Activated CD4-positive, alpha-beta T cell treated with anti-CD3 and anti-CD28 coated beads for 36 hours (primary cell): Measurements from ENCODE around the gene CDH2. TPM values are rescaled to one million over a fixed set of nuclear protein-coding genes. Genes with fewer than 3 reads are reported as not detected.

Experiments used
- ATAC-seq: fragments of 200-7000 bp; cut with Tn5 transposase; one replicate; pipeline ENCODE4 v1.10.0; 2021; ENCODE audit warnings: mild to moderate bottlenecking, moderate library complexity
- CTCF ChIA-PET: fragments of 350-600 bp; sonication (Branson Sonifier 250); formaldehyde crosslinking; loops from one replicate; lab custom pipeline; 2021; ENCODE audit warnings: antibody characterized with exemption; lab: Charles Lee
- POLR2A ChIA-PET: fragments of 350-600 bp; sonication (Branson Sonifier 250); formaldehyde crosslinking; loops from one replicate; lab custom pipeline; 2021; ENCODE audit warnings: antibody characterized with exemption, inconsistent platforms; lab: Charles Lee
- DNase-seq: peaks from one replicate; pipeline ENCODE4 v3.0.0-alpha.2; 2020
- H3K27ac Mint-ChIP-seq: one replicate; pipeline ENCODE4 v1.8.0; 2021; ENCODE audit warnings: mixed read lengths
- H3K27me3 Mint-ChIP-seq: one replicate; pipeline ENCODE4 v1.8.0; 2021; ENCODE audit warnings: mixed read lengths
- H3K36me3 Mint-ChIP-seq: one replicate; pipeline ENCODE4 v1.8.0; 2021; ENCODE audit warnings: low read depth, mixed read lengths
- H3K4me1 Mint-ChIP-seq: one replicate; pipeline ENCODE4 v1.8.0; 2021; ENCODE audit warnings: mixed read lengths
- H3K4me3 Mint-ChIP-seq: one replicate; pipeline ENCODE4 v1.8.0; 2021; ENCODE audit warnings: mild to moderate bottlenecking, moderate library complexity, mixed read lengths
- H3K9me3 Mint-ChIP-seq: one replicate; pipeline ENCODE4 v1.8.0; 2021; ENCODE audit warnings: low read depth, mixed read lengths
- intact Hi-C, 2 experiments: fragments of 100-400 bp; cut with DNase I in 1 of 2; cut with micrococcal nuclease in 1 of 2; formaldehyde crosslinking; loops; one replicate each; pipeline versions ENCODE4 v1.14.2 to v1.15.1; 2022 to 2024; cut with DNase I, micrococcal nuclease
- total RNA-seq, 2 experiments: library from RNA; stranded (reverse); gene quantifications; one replicate each; pipeline ENCODE4 v1.2.3, GENCODE V29; 2021

CDH2 gene
- total RNA-seq, 2 experiments from 2014 or later, result not detected

GRCh38 chr18:28163201-28163775 lies 13.6 kb downstream of the CDH2 start:
- CTCF ChIA-PET, result no interaction called here
- H3K4me3 Mint-ChIP-seq, result no peak overlapping the region
- no peak overlapping the region for H3K27ac Mint-ChIP-seq
- no peaks in the 10 kb centered on the region for H3K27me3 Mint-ChIP-seq
- H3K36me3 Mint-ChIP-seq, result no peaks in the 10 kb centered on the region
- DNase-seq (no peak), ATAC-seq (no peak)
- H3K9me3 Mint-ChIP-seq, result no peaks in the 10 kb centered on the region
- intact Hi-C loops, result no loop called here
- POLR2A ChIA-PET, result no interaction called here
- no peaks in the 10 kb centered on the region for H3K4me1 Mint-ChIP-seq

GRCh38 chr18:28161608-28162599 lies 15.0 kb downstream of the CDH2 start:
- H3K27ac Mint-ChIP-seq, result no peak overlapping the region
- POLR2A ChIA-PET, result no interaction called here

GRCh38 chr18:28159055-28159454 lies 17.9 kb downstream of the CDH2 start:
- CTCF ChIA-PET, result no interaction called here
- intact Hi-C loops, result no loop called here
- POLR2A ChIA-PET, result no interaction called here
- Mint-ChIP-seq H3K9me3 (peaks cover 3% of the 10 kb centered on the region), H3K27me3 (no peaks in the 10 kb centered on the region), H3K36me3 (no peaks in the 10 kb centered on the region), H3K27ac (no peak overlapping the region), H3K4me3 (no peak overlapping the region), H3K4me1 (no peaks in the 10 kb centered on the region)
- ATAC-seq (no peak), DNase-seq (no peak)

More at GRCh38 chr18:28161608-28162599, 15.0 kb downstream of the CDH2 start:
- intact Hi-C loops, result no loop called here
- DNase-seq, result no peak
- Mint-ChIP-seq H3K9me3 (no peaks in the 10 kb centered on the region), H3K36me3 (no peaks in the 10 kb centered on the region), H3K27me3 (no peaks in the 10 kb centered on the region), H3K4me1 (no peaks in the 10 kb centered on the region), H3K4me3 (no peak overlapping the region)
- ATAC-seq, result no peak
- CTCF ChIA-PET, result no interaction called here

- Mint-ChIP-seq H3K27me3 (no peaks in the 10 kb centered on the region), H3K36me3 (no peaks in the 10 kb centered on the region), H3K27ac (no peak overlapping the region), H3K4me3 (no peak overlapping the region), H3K4me1 (no peaks in the 10 kb centered on the region), H3K9me3 (peaks cover 3% of the 10 kb centered on the region)
- ChIA-PET POLR2A (no interaction called here), CTCF (no interaction called here)
- intact Hi-C loops, result no loop called here
- ATAC-seq, result no peak
- no peak for DNase-seq
Observed at GRCh38 chr18:28158083-28158581, 18.8 kb downstream of the CDH2 start.

GRCh38 chr18:28153485-28154065 lies 23.4 kb downstream of the CDH2 start:
- DNase-seq (no peak), ATAC-seq (no peak)
- no peaks in the 10 kb centered on the region for H3K27me3 Mint-ChIP-seq
- ChIA-PET POLR2A (no interaction called here), CTCF (no interaction called here)
- H3K4me3 Mint-ChIP-seq, result no peak overlapping the region
- peaks cover 3% of the 10 kb centered on the region for H3K9me3 Mint-ChIP-seq
- intact Hi-C loops, result no loop called here
- no peak overlapping the region for H3K27ac Mint-ChIP-seq
- no peaks in the 10 kb centered on the region for H3K4me1 Mint-ChIP-seq
- H3K36me3 Mint-ChIP-seq, result no peaks in the 10 kb centered on the region

- H3K4me3 Mint-ChIP-seq, result no peak overlapping the region
- ATAC-seq (no peak), DNase-seq (no peak)
- H3K27ac Mint-ChIP-seq, result no peak overlapping the region
- ChIA-PET POLR2A (no interaction called here), CTCF (no interaction called here)
- no peaks in the 10 kb centered on the region for H3K36me3 Mint-ChIP-seq
- H3K4me1 Mint-ChIP-seq, result no peaks in the 10 kb centered on the region
- H3K27me3 Mint-ChIP-seq, result no peaks in the 10 kb centered on the region
- intact Hi-C loops, result no loop called here
- H3K9me3 Mint-ChIP-seq, result peaks cover 3% of the 10 kb centered on the region
Observed at GRCh38 chr18:28152754-28153153, 24.2 kb downstream of the CDH2 start.

- H3K27ac Mint-ChIP-seq, result no peak overlapping the region
- H3K27me3 Mint-ChIP-seq, result no peaks in the 10 kb centered on the region
- no peak overlapping the region for H3K4me3 Mint-ChIP-seq
- ATAC-seq, result no peak
- H3K4me1 Mint-ChIP-seq, result no peaks in the 10 kb centered on the region
- ChIA-PET CTCF (no interaction called here), POLR2A (no interaction called here)
- no peaks in the 10 kb centered on the region for H3K36me3 Mint-ChIP-seq
- peaks cover 3% of the 10 kb centered on the region for H3K9me3 Mint-ChIP-seq
- intact Hi-C loops, result no loop called here
- no peak for DNase-seq
Observed at GRCh38 chr18:28152354-28152753, 24.6 kb downstream of the CDH2 start.

GRCh38 chr18:28151434-28151833 lies 25.5 kb downstream of the CDH2 start:
- Mint-ChIP-seq H3K9me3 (peaks cover 3% of the 10 kb centered on the region), H3K36me3 (no peaks in the 10 kb centered on the region), H3K27ac (no peak overlapping the region), H3K27me3 (no peaks in the 10 kb centered on the region), H3K4me1 (no peaks in the 10 kb centered on the region), H3K4me3 (no peak overlapping the region)
- ChIA-PET POLR2A (no interaction called here), CTCF (no interaction called here)
- DNase-seq (no peak), ATAC-seq (no peak)
- intact Hi-C loops, result no loop called here

GRCh38 chr18:28150925-28151324 lies 26.0 kb downstream of the CDH2 start:
- Mint-ChIP-seq H3K27me3 (no peaks in the 10 kb centered on the region), H3K4me3 (no peak overlapping the region), H3K9me3 (peaks cover 3% of the 10 kb centered on the region), H3K27ac (no peak overlapping the region), H3K4me1 (no peaks in the 10 kb centered on the region), H3K36me3 (no peaks in the 10 kb centered on the region)
- ChIA-PET POLR2A (no interaction called here), CTCF (no interaction called here)
- DNase-seq, result no peak
- no peak for ATAC-seq
- intact Hi-C loops, result no loop called here

- Mint-ChIP-seq H3K27ac (no peak overlapping the region), H3K4me1 (no peaks in the 10 kb centered on the region), H3K36me3 (no peaks in the 10 kb centered on the region), H3K4me3 (no peak overlapping the region), H3K9me3 (peaks cover 3% of the 10 kb centered on the region), H3K27me3 (no peaks in the 10 kb centered on the region)
- ChIA-PET POLR2A (no interaction called here), CTCF (no interaction called here)
- DNase-seq (no peak), ATAC-seq (no peak)
- intact Hi-C loops, result no loop called here
Observed at GRCh38 chr18:28149810-28150420, 27.0 kb downstream of the CDH2 start.

GRCh38 chr18:28147674-28148171 lies 29.2 kb downstream of the CDH2 start:
- ChIA-PET POLR2A (no interaction called here), CTCF (no interaction called here)
- DNase-seq (no peak), ATAC-seq (no peak)
- Mint-ChIP-seq H3K27me3 (no peaks in the 10 kb centered on the region), H3K36me3 (no peaks in the 10 kb centered on the region), H3K4me1 (no peaks in the 10 kb centered on the region), H3K4me3 (no peak overlapping the region), H3K27ac (no peak overlapping the region), H3K9me3 (no peaks in the 10 kb centered on the region)
- intact Hi-C loops, result no loop called here
